Effector memory CD4-positive, alpha-beta T cell (primary cell): Measurements from ENCODE around the gene ATXN7L2.

Experiments
- DNase-seq, 3 donors: peaks; one replicate each; pipeline ENCODE4 v3.0.0-alpha.2; 2020
- H3K27ac ChIP-seq: 2 replicates; pipeline ENCODE4 v1.7.0; 2013; ENCODE audit warnings: mild to moderate bottlenecking, low read length, moderate library complexity; ENCODE audit not compliant: insufficient read depth, poor library complexity, severe bottlenecking
- H3K27me3 ChIP-seq: replicated peaks from 2 replicates; pipeline ENCODE4 v1.7.0; 2013; ENCODE audit warnings: mild to moderate bottlenecking, low read length; ENCODE audit not compliant: insufficient read depth, control insufficient read depth, poor library complexity, severe bottlenecking
- H3K36me3 ChIP-seq: 2 replicates; pipeline ENCODE4 v1.7.0; 2013; ENCODE audit warnings: mild to moderate bottlenecking, low read length, moderate library complexity; ENCODE audit not compliant: control insufficient read depth, insufficient read depth
- H3K4me1 ChIP-seq: 2 replicates; pipeline ENCODE4 v1.7.0; 2013; ENCODE audit warnings: low read length, mild to moderate bottlenecking; ENCODE audit not compliant: control insufficient read depth, insufficient read depth, poor library complexity, severe bottlenecking
- H3K4me3 ChIP-seq: 2 replicates; pipeline ENCODE4 v1.7.0; 2013; ENCODE audit warnings: low read length, low read depth, mild to moderate bottlenecking; ENCODE audit not compliant: insufficient read depth, poor library complexity, severe bottlenecking
- H3K9me3 ChIP-seq: 2 replicates; pipeline ENCODE4 v1.7.0; 2013; ENCODE audit warnings: mild to moderate bottlenecking, low read length, moderate library complexity; ENCODE audit not compliant: control insufficient read depth

The ATXN7L2 gene

DNA sequence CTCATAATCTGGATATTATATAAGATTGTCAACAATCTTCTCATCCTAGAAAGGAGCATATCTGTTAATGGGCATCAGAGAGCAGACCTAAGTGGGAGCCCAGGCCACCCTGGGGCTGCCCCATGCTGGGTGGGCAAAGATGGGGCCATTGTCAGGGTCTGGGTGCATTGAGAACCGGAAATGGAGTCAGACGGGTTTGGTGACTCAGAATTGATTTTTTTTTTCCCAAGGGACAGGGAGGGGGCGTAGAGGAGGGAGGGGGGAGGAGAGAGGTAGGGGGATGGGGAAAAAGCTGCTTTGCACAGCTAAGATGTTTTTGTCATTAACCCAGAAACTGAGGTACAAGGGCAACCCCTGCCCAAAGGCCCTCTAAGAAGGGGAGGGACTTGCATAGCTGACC, 1.3 kb downstream of the ATXN7L2 start:
- no peak for DNase-seq
- peaks cover 23% of the 10 kb centered on the region for H3K36me3 ChIP-seq
- no peak overlapping the region for H3K27ac ChIP-seq
- peaks cover 17% of the 10 kb centered on the region for H3K4me1 ChIP-seq
- H3K4me3 ChIP-seq, result no peak overlapping the region
- H3K27me3 ChIP-seq, result no peaks in the 10 kb centered on the region
- H3K9me3 ChIP-seq, result no peaks in the 10 kb centered on the region

DNA sequence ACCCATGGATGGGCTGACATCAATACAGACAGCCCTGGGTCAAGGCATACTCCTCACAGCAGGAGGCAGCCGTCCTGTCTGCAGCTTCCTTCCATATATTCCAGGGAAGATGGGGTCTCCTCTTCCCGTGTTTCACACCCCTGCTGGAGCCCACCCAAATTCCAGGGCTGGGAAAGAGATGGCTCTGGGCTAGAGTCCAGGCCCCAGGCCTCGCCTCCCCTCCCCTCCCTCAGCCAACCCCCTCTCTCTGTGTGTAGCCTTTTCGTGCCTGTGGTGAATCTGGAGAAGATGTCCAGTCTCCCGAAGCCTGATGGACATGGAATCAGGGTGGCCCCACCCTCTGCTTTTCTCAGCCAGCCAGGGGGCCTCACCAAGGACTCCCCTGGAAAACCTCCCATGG, 3.6 kb downstream of the ATXN7L2 start:
- Histone ChIP-seq H3K9me3 (no peaks in the 10 kb centered on the region), H3K27me3 (no peaks in the 10 kb centered on the region), H3K4me1 (peaks cover 17% of the 10 kb centered on the region), H3K36me3 (peaks cover 24% of the 10 kb centered on the region), H3K27ac (no peak overlapping the region), H3K4me3 (no peak overlapping the region)
- DNase-seq, result no peak

DNA sequence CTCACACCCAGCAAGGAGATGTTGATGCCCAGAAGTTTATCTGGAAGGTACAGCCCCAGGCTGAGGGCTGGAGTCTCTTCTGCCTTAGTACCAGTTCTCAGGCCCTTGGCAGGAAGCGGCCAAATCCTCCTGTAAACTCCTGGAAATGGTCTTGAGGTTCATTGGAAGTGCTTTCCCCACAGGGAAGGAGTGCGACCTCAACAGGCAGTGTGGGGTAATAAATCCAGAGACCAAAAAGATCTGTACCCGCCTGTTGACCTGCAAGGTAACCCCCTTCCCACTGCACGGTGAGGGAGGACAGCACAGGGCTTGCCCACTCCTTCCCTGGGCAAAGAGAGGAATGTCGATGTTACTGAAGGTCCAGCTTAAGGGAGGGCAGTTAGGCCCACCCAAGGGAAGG, 4.5 kb downstream of the ATXN7L2 start:
- peaks cover 24% of the 10 kb centered on the region for H3K36me3 ChIP-seq
- H3K4me1 ChIP-seq, result peaks cover 14% of the 10 kb centered on the region
- H3K9me3 ChIP-seq, result no peaks in the 10 kb centered on the region

DNA sequence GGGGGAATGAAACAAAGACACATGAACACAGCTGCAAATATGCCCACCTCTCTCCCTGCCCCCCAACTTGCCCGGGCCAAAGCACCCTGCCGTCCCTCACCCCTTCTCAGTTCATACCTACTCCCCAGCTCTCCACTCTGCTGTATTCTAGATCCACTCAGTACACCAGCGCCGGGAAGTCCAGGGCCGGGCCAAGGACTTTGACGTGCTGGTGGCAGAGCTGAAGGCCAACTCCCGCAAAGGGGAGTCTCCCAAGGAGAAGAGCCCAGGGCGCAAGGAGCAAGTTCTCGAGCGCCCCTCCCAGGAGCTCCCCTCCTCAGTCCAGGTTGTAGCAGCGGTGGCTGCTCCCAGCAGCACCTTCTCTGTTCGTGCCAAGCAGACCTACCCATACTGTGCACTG, 5.0 kb downstream of the ATXN7L2 start:
- Histone ChIP-seq H3K27ac (no peak overlapping the region), H3K4me1 (peaks cover 12% of the 10 kb centered on the region), H3K27me3 (no peaks in the 10 kb centered on the region), H3K36me3 (peaks cover 24% of the 10 kb centered on the region), H3K9me3 (no peaks in the 10 kb centered on the region), H3K4me3 (no peak overlapping the region)
- no peak for DNase-seq

More for the DNA sequence above, 4.5 kb downstream of the ATXN7L2 start:
- H3K27me3 ChIP-seq, result no peaks in the 10 kb centered on the region
- no peak overlapping the region for H3K4me3 ChIP-seq
- no peak for DNase-seq
- no peak overlapping the region for H3K27ac ChIP-seq

DNA sequence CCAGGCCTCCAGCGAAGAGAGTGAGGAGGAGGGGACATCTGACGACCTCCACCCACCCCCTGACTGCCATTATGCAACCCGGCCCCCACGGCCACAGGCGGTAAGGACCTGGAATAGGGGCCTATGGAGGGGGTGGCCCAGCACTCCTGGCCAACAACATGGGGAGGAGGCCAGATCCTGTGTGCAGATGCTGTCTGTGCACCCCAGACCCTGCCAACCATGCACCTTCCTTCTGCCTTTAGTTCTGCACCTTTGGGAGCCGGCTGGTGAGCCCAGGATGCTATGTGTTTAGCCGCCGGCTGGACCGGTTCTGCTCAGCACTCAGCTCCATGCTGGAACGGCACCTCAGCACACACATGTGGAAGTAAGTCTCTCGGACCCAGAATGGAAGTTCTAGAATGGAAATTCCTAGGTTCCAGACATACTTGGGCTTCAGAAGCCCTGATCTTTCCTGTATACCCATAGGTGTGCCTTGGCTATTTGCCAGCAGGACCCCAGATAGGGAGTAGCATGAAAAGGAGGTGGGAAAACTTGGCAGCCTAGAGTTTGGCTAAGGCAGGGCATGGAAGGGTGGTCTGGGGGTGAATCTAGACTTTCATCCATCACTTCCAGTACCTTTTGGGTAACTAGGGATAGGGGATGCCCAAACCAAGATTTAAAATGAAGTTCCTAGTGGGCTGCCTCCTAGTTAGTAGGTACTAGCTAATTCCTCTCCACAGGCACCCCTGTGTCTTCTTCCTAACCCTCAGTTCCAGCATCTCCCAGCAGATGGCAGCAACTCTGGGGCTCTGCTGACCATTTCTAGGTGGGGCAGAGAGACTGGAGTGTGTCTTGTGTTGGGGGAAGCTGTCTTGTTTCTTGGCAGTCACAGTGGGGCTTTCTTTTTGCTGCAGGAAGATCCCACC, 6.6 kb downstream of the ATXN7L2 start:
- no peaks in the 10 kb centered on the region for H3K9me3 ChIP-seq
- H3K27me3 ChIP-seq, result no peaks in the 10 kb centered on the region
- H3K27ac ChIP-seq, result no peak overlapping the region
- H3K36me3 ChIP-seq, result peaks cover 24% of the 10 kb centered on the region
- no peak overlapping the region for H3K4me3 ChIP-seq
- H3K4me1 ChIP-seq, result peaks cover 15% of the 10 kb centered on the region
- peak; percentile 33 to 49 (median 45) for DNase-seq

DNA sequence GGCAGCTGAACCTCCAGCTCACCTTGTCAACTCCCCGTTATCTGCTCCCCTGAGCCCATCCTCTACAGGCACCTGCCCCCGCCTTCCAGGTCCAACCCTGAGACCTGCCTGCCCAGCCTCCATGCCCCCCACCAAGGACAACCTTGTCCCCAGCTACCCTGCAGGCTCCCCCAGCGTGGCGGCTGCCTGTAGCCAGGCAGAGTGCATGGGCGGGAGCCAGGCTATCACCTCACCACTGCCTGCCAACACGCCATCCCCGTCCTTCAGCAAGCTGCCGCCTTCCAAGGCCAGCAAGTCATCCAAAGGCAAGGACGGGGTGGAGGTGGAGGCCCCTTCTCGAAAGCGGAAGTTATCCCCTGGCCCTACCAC, 7.2 kb downstream of the ATXN7L2 start:
- no peaks in the 10 kb centered on the region for H3K9me3 ChIP-seq
- no peak for DNase-seq
- no peak overlapping the region for H3K4me3 ChIP-seq
- H3K27ac ChIP-seq, result no peak overlapping the region
- H3K27me3 ChIP-seq, result no peaks in the 10 kb centered on the region
- H3K4me1 ChIP-seq, result peaks cover 21% of the 10 kb centered on the region
- peaks cover 28% of the 10 kb centered on the region for H3K36me3 ChIP-seq

DNA sequence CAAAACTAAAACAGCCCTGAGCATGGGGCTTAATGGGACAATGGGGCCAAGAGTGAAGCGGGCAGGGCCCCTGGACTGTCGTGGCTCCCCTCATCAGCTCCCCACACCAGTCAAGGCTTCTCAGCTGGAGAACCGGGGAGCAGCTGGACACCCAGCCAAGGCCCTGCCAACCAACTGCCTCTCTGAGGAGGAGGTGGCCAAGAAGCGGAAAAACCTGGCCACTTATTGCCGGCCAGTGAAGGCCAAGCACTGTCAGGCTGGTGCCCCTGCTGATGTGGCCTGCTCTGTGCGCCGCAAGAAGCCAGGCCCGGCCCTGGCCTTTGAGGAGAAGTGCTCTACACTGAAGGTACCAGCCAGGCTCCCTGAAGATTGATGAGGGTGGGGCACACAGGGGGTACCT, 7.7 kb downstream of the ATXN7L2 start:
- Histone ChIP-seq H3K36me3 (peaks cover 33% of the 10 kb centered on the region), H3K4me3 (no peak overlapping the region), H3K9me3 (no peaks in the 10 kb centered on the region), H3K27ac (no peak overlapping the region), H3K4me1 (peaks cover 22% of the 10 kb centered on the region), H3K27me3 (no peaks in the 10 kb centered on the region)
- DNase-seq, result no peak

DNA sequence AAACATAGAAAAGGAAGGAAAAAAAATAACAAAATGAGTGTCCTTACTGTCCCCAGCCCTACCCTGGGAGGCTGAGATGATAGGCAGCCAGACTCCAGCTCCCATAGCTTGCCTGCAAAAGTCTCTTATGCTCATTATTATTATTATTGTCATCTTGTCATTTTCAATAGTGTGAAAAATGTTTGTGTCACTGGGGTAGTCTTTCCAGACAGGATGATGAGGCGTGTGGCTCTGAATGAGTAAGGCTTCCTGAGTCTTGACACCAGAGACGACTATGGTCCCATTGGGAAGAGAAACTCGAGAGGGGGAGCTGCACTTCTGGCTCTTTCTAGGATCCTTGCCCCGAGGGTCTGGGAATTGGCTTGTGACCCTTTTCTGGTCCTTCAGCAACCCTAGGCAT, 9.1 kb downstream of the ATXN7L2 start:
- Histone ChIP-seq H3K36me3 (peaks cover 40% of the 10 kb centered on the region), H3K27me3 (no peaks in the 10 kb centered on the region), H3K4me3 (no peak overlapping the region), H3K4me1 (peaks cover 26% of the 10 kb centered on the region), H3K27ac (no peak overlapping the region), H3K9me3 (no peaks in the 10 kb centered on the region)
- no peak for DNase-seq

DNA sequence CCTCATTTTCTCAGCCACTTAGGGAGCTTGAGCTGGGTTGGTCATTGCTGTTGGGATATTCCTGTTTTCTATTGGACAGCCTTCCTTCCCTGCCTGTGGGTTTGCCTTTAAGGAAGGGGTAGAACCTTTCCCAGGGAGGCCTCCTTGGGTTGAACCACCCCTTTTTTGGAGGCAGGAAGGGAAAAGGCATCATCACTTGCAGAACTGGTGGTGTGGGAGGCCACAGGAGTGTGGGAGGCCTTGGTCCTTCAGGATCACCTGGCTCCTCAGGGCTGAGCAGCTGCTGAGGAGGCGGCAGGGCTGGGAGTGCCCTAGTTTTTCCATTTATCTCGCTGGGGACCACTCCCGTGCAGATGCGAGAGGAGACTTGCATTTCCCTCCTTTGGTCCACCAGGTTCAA, 9.5 kb downstream of the ATXN7L2 start:
- Histone ChIP-seq H3K27ac (no peak overlapping the region), H3K9me3 (no peaks in the 10 kb centered on the region), H3K4me1 (peaks cover 31% of the 10 kb centered on the region), H3K36me3 (peaks cover 36% of the 10 kb centered on the region), H3K27me3 (no peaks in the 10 kb centered on the region), H3K4me3 (no peak overlapping the region)
- DNase-seq, result no peak

DNA sequence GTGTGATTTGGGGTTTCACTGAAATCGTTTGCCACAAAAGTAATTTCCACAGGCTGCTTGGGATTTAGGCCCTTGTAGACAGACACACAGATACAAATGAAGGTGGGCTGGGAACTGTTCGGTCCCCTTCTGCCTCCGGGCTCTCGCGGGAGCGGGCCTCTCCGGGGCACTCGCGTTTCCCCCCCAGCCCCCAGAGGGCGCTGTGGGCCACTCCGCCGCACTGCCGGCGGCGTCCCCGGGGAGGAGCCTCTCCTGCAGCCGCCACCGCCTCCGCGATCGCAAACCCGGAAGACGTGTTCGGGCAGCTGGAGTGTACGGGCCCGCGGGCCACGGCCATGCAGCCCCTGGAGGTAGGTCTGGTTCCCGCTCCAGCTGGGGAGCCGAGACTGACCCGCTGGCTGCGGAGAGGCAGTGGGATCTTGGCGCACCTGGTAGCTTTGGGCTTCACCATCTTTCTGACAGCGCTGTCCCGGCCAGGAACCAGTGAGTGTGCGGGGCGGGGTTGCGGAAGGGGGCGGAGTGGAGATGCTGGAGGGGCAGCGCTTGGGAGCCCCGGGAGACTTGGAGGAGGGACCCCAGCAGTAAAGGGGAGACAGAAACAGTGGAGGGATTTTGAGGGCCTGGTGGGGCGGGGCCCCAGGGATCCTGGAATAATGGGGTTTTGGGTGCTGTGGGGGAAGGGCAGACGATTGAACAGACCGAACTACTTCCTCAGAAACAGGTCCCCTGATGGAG, 10.3 kb downstream of the ATXN7L2 start, which contains the start of gene CYB561D1:
CYB561D1 (plus strand) TSS at position 290 of the 735 bp plus-strand sequence; CDS start at position 336, 46 bp downstream.
- Histone ChIP-seq H3K4me3 (peak within 1 kb of the TSS; percentile 97), H3K27ac (peak within 1 kb of the TSS; percentile 76), H3K4me1 (peaks cover 38% of the 10 kb centered on the region), H3K27me3 (no peaks in the 10 kb centered on the region), H3K9me3 (no peaks in the 10 kb centered on the region), H3K36me3 (peaks cover 31% of the 10 kb centered on the region)
- peak; percentile 78 to 81 (median 80) for DNase-seq
